OCI-LY1 (cell line): ENCODE results near the gene AGPAT3.
"Not testable (repeated sequence)": the region's sequence is repeated elsewhere in the genome, so short reads cannot be mapped to it uniquely, and the experiment has no call there.

Experiments
- H2AFZ ChIP-seq: fragments of 200-600 bp; sonication (generic), shearing (Covaris generic); 2 replicates; pipeline ENCODE4 v1.6.0; 2014; ENCODE audit warnings: antibody characterized with exemption, mild to moderate bottlenecking, low read length
- H3F3A ChIP-seq: fragments of 200-600 bp; sonication (generic), shearing (Covaris generic); 2 replicates; pipeline ENCODE4 v1.6.0; 2014; ENCODE audit warnings: mild to moderate bottlenecking, antibody characterized with exemption, low read length, moderate library complexity; ENCODE audit not compliant: insufficient read depth
- H3K27ac ChIP-seq: fragments of 200-600 bp; sonication (generic); 2 replicates; pipeline ENCODE4 v1.5.1; 2014; ENCODE audit warnings: low read length, mixed run types, mild to moderate bottlenecking, low read depth; ENCODE audit not compliant: poor library complexity, severe bottlenecking
- H3K27me3 ChIP-seq: fragments of 200-600 bp; sonication (generic); 2 replicates; pipeline ENCODE4 v1.6.0; 2014; ENCODE audit warnings: antibody characterized with exemption, mild to moderate bottlenecking, low read length, moderate library complexity; ENCODE audit not compliant: insufficient read depth
- H3K36me3 ChIP-seq: fragments of 200-600 bp; sonication (generic); 2 replicates; pipeline ENCODE4 v1.6.1; 2014; ENCODE audit warnings: mild to moderate bottlenecking, antibody characterized with exemption, low read length, moderate library complexity, mixed read lengths; ENCODE audit not compliant: insufficient read depth
- H3K4me1 ChIP-seq: fragments of 200-600 bp; sonication (generic); 2 replicates; pipeline ENCODE4 v1.5.1; 2014; ENCODE audit warnings: mild to moderate bottlenecking, low read length, moderate library complexity; ENCODE audit not compliant: insufficient read depth, severe bottlenecking
- H3K4me2 ChIP-seq: fragments of 200-600 bp; sonication (generic), shearing (Covaris generic); 2 replicates; pipeline ENCODE4 v1.6.1; 2014; ENCODE audit warnings: low read length
- H3K4me3 ChIP-seq: fragments of 200-600 bp; sonication (generic); 2 replicates; pipeline ENCODE4 v1.5.1; 2014; ENCODE audit warnings: low read length, low read depth, mild to moderate bottlenecking, mixed read lengths; ENCODE audit not compliant: poor library complexity, severe bottlenecking
- H3K79me2 ChIP-seq: fragments of 200-600 bp; shearing (Covaris generic); 2 replicates; pipeline ENCODE4 v1.6.1; 2016; ENCODE audit warnings: mixed run types, low read length, mixed read lengths; ENCODE audit not compliant: insufficient read depth
- H3K9ac ChIP-seq: fragments of 200-600 bp; sonication (generic), shearing (Covaris generic); 2 replicates; pipeline ENCODE4 v1.6.1; 2014; ENCODE audit warnings: mild to moderate bottlenecking, low read length, mixed read lengths
- H3K9me2 ChIP-seq: fragments of 200-600 bp; sonication (generic), shearing (Covaris generic); 2 replicates; pipeline ENCODE4 v1.6.1; 2014; ENCODE audit warnings: low read depth, mild to moderate bottlenecking, low read length, mixed read lengths
- H3K9me3 ChIP-seq: fragments of 200-600 bp; shearing (Covaris generic); 2 replicates; pipeline ENCODE4 v1.6.1; 2014; ENCODE audit warnings: low read length, mixed read lengths
- H4K20me1 ChIP-seq: fragments of 200-600 bp; sonication (generic), shearing (Covaris generic); 2 replicates; pipeline ENCODE4 v1.6.0; 2016; ENCODE audit warnings: mild to moderate bottlenecking, low read length; ENCODE audit not compliant: insufficient read depth
- EZH2 ChIP-seq: fragments of 200-600 bp; sonication (generic), shearing (Covaris generic); IDR thresholded peaks from 2 replicates; pipeline ENCODE4 v1.8.0; 2017; ENCODE audit warnings: borderline replicate concordance, mixed run types, mild to moderate bottlenecking, antibody characterized with exemption, low read length, moderate library complexity, mixed read lengths
- TF ChIP-seq, protein P1 (sequence below): fragments of 200-600 bp; sonication (generic), shearing (Covaris generic); IDR thresholded peaks from 2 replicates; pipeline ENCODE4 v1.5.1; 2017; ENCODE audit warnings: mild to moderate bottlenecking, antibody characterized with exemption, low read length, moderate library complexity, mixed read lengths

Gene AGPAT3

GRCh38 chr21:43893536-43894205, 28.6 kb downstream of the AGPAT3 start:
- 0 out of 2 replicates have a peak, but pooled peaks cover 7% of the 10 kb centered on the region for H3K79me2 ChIP-seq
- peaks cover 22% of the 10 kb centered on the region for H3K4me1 ChIP-seq
- H3K9ac ChIP-seq, result peak overlapping the region; percentile 23; the same call in 1 of the 2 replicates
- peak overlapping the region; percentile 24 for H3K4me3 ChIP-seq
- no peak overlapping the region for H2AFZ ChIP-seq
- H3K36me3 ChIP-seq, result peaks cover 19% of the 10 kb centered on the region; the same call in 1 of the 2 replicates
- peak overlapping the region; percentile 42 for H3K4me2 ChIP-seq
- peak overlapping the region; percentile 64 for H3K27ac ChIP-seq
- H3K9me3 ChIP-seq, result no peaks in the 10 kb centered on the region
- no peaks in the 10 kb centered on the region for H4K20me1 ChIP-seq
- TF ChIP-seq, protein P1, sequence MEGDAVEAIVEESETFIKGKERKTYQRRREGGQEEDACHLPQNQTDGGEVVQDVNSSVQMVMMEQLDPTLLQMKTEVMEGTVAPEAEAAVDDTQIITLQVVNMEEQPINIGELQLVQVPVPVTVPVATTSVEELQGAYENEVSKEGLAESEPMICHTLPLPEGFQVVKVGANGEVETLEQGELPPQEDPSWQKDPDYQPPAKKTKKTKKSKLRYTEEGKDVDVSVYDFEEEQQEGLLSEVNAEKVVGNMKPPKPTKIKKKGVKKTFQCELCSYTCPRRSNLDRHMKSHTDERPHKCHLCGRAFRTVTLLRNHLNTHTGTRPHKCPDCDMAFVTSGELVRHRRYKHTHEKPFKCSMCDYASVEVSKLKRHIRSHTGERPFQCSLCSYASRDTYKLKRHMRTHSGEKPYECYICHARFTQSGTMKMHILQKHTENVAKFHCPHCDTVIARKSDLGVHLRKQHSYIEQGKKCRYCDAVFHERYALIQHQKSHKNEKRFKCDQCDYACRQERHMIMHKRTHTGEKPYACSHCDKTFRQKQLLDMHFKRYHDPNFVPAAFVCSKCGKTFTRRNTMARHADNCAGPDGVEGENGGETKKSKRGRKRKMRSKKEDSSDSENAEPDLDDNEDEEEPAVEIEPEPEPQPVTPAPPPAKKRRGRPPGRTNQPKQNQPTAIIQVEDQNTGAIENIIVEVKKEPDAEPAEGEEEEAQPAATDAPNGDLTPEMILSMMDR, result no peak
- TF ChIP-seq EZH2, result no peak
- no peaks in the 10 kb centered on the region for H3K9me2 ChIP-seq
- H3F3A ChIP-seq, result no peaks in the 10 kb centered on the region
- H3K27me3 ChIP-seq, result no peaks in the 10 kb centered on the region

DNA sequence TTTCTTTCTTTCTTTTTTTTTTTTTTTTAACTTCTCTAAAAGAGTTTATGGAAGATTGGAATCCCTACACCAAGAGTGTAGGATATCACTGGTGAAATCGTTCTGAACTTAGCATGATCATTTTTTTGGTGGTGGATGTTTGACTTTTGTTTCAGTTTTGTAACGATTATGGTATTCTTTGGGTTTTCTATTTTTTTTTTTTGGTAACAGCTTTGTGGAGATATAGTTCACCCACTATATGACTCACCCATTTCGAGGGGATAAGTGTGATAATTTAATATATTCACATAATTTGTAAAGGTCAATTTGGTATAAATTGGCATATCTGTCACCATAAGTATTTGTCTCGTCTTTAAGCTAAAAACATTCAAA, 29.2 kb downstream of the AGPAT3 start:
- Histone ChIP-seq H3K9ac (peak overlapping the region; percentile 23; the same call in 1 of the 2 replicates), H3K9me3 (no peaks in the 10 kb centered on the region), H4K20me1 (no peaks in the 10 kb centered on the region), H3F3A (no peaks in the 10 kb centered on the region), H3K27me3 (no peaks in the 10 kb centered on the region), H3K27ac (peak overlapping the region; percentile 64), H3K9me2 (no peaks in the 10 kb centered on the region), H3K4me1 (peaks cover 22% of the 10 kb centered on the region), H3K4me3 (peak overlapping the region; percentile 24), H3K36me3 (peaks cover 24% of the 10 kb centered on the region), H3K4me2 (peak overlapping the region; percentile 42; the same call in 1 of the 2 replicates), H2AFZ (no peak overlapping the region), H3K79me2 (0 out of 2 replicates have a peak, but pooled peaks cover 7% of the 10 kb centered on the region)
- TF ChIP-seq, protein P1, result no peak
- TF ChIP-seq EZH2, result no peak

DNA sequence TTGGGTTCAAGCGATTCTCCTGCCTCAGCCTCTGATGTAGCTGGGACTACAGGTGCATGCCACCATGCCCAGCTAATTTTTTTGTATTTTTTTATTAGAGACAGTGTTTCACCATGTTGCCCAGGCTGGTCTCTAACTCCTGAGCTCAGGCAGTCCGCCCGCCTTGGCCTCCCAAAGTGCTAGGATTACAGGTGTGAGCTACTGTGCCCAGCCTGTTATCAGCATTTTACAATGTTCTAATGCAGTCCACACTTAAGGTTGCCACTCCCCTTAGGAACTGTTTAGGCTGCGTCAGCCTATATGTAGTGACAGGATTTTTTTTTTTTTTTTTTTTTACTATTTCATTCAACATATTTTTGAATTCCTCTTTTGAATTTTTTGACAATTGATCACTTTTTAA, 30.2 kb downstream of the AGPAT3 start:
- no peaks in the 10 kb centered on the region for H3F3A ChIP-seq
- no peak overlapping the region for H3K4me2 ChIP-seq
- H3K79me2 ChIP-seq, result 0 out of 2 replicates have a peak, but pooled peaks cover 7% of the 10 kb centered on the region
- no peaks in the 10 kb centered on the region for H3K27me3 ChIP-seq
- H3K27ac ChIP-seq, result no peak overlapping the region
- no peak overlapping the region for H3K9ac ChIP-seq
- TF ChIP-seq, protein P1, result no peak
- no peak for TF ChIP-seq EZH2
- H3K9me2 ChIP-seq, result no peaks in the 10 kb centered on the region
- H3K9me3 ChIP-seq, result no peaks in the 10 kb centered on the region
- H3K4me3 ChIP-seq, result no peak overlapping the region
- H3K36me3 ChIP-seq, result peaks cover 34% of the 10 kb centered on the region
- no peaks in the 10 kb centered on the region for H4K20me1 ChIP-seq
- H3K4me1 ChIP-seq, result peaks cover 22% of the 10 kb centered on the region
- no peak overlapping the region for H2AFZ ChIP-seq

GRCh38 chr21:43896696-43897299, 31.8 kb downstream of the AGPAT3 start:
- Histone ChIP-seq H3K36me3 (peaks cover 35% of the 10 kb centered on the region), H3K4me1 (peaks cover 22% of the 10 kb centered on the region)
- H3K9me2 ChIP-seq, H3K4me3 ChIP-seq, H3F3A ChIP-seq, H3K9ac ChIP-seq, H3K27me3 ChIP-seq, H3K4me2 ChIP-seq, H4K20me1 ChIP-seq, H3K79me2 ChIP-seq, H2AFZ ChIP-seq, H3K27ac ChIP-seq, H3K9me3 ChIP-seq: not testable (repeated sequence)
